Tracheal epithelial cell (primary cell): ENCODE data around the gene PIK3R4. TPM values are rescaled to one million over a fixed set of nuclear protein-coding genes. Genes with fewer than 3 reads are reported as not detected.

Experiments used
- total RNA-seq: library from RNA; depleted of rRNA; stranded (reverse); fragments of >200 nt; gene quantifications from 2 replicates; pipeline ENCODE4 v1.2.1, GENCODE V29; 2014

The PIK3R4 gene
- 24.6 and 34.1 TPM in 2 replicates for total RNA-seq

DNA sequence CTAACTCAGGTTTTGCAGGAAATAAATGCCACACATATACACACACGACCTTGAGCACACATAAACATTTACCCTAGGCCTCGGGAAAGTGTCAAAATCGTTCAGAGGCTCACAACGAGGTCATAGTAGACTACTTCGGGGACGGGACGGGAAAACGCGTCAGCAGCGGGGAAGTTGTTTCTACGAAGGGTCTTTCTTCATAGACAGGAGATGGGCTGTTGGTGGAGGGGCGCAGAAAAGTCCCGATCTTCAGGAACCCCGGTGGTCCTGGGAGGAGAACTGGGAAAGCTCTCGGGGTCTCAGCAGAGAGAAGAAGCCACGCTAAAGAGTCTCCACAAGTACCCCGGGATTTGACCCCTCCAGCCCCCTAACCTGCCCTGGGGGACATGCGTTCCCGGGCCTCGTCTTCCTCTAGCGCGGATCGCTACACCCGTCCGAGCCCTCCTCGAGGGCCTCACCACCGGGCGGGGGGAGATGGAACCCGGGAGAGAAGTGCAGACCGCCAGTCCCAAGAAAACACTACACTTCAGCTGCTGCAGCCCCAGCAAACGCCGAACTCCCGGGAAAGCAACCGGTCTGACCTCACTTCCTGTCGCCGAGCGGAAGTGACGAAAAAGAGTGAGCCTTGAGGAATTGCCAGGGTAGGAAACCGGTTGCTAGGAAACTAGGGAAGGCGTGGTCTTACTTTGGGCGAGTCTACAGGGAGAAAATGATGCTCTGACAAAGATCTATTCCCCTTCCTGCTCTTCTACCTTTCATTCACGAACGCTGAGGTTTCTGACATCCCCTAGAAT is at the start of gene PIK3R4:
TSS of gene PIK3R4 (minus strand) at position 584 of the 794 bp plus-strand sequence. CDS start 1,611 bp downstream, outside the sequence.

Other genes with a start within 250 kb of the PIK3R4 start
- not detected in 2 replicates for gene COL6A6, start 229.7 kb downstream of the PIK3R4 start, total RNA-seq
- 95.9 and 147 TPM in 2 replicates for gene ATP2C1, start 147.3 kb upstream of the PIK3R4 start, total RNA-seq